ENCODE measurements around the gene SLC38A4. TPM values are rescaled to one million over a fixed set of nuclear protein-coding genes. Genes with fewer than 3 reads are reported as not detected.
A peak's percentile ranks its signal among the peaks of the same experiment; 100 is the strongest.

The SLC38A4 gene
- total and polyA plus RNA-seq, 7 experiments from 2014 or later, result not detected

GRCh38 chr12:46824709-46825108 lies 1.1 kb downstream of the SLC38A4 start:
- no peak overlapping the region for H3K27ac ChIP-seq (ENCODE audit: low read depth, low read length)
- peaks cover 0 to 2% (median 0%) of the 10 kb centered on the region in 7 donors for H3K4me1 Mint-ChIP-seq
- no peak for ATAC-seq
- peaks cover 0 to 6% (median 0%) of the 10 kb centered on the region in 11 donors for H3K9me3 Mint-ChIP-seq
- intact Hi-C loops (cut with micrococcal nuclease), result no loop called here
- ChIA-PET POLR2A (no interaction called here), CTCF (no interaction called here)
- H3K27me3 Mint-ChIP-seq, result peaks cover 58 to 72% (median 65%) of the 10 kb centered on the region in 5 donors
- H3K27me3 ChIP-seq (ENCODE audit: control insufficient read depth in 2 of 2, insufficient read depth in 2 of 2, low read length in 2 of 2), result no peaks in the 10 kb centered on the region
- no peaks in the 10 kb centered on the region for H3K36me3 Mint-ChIP-seq
- DNase-seq, result no peak
- H3K36me3 ChIP-seq (ENCODE audit: control insufficient read depth in 2 of 3, insufficient read depth in 3 of 3, low read length in 3 of 3), result no peaks in the 10 kb centered on the region
- H3K4me3 Mint-ChIP-seq, result no peak overlapping the region
- H3K9me3 ChIP-seq (ENCODE audit: control insufficient read depth in 2 of 3, low read length in 3 of 3), result no peaks in the 10 kb centered on the region
- no peak overlapping the region for H3K27ac Mint-ChIP-seq
- no peak overlapping the region for H3K4me3 ChIP-seq (ENCODE audit: low read length)
- H3K4me1 ChIP-seq (ENCODE audit: control insufficient read depth in 2 of 2, insufficient read depth in 2 of 2, low read length in 2 of 2), result no peaks in the 10 kb centered on the region

- DNase-seq (no peak), ATAC-seq (no peak)
- no peaks in the 10 kb centered on the region for H3K9me3 ChIP-seq (ENCODE audit: control insufficient read depth in 2 of 3, low read length in 3 of 3)
- CTCF ChIA-PET, result no interaction called here
- Mint-ChIP-seq H3K27ac (no peak overlapping the region), H3K9me3 (peaks cover 0 to 6% (median 0%) of the 10 kb centered on the region in 11 donors), H3K4me3 (no peak overlapping the region), H3K4me1 (no peaks in the 10 kb centered on the region), H3K36me3 (no peaks in the 10 kb centered on the region), H3K27me3 (peaks cover 16 to 23% (median 19%) of the 10 kb centered on the region in 5 donors)
- POLR2A ChIA-PET, result no interaction called here
- no peaks in the 10 kb centered on the region for H3K36me3 ChIP-seq (ENCODE audit: control insufficient read depth in 2 of 3, insufficient read depth in 3 of 3, low read length in 3 of 3)
- H3K4me3 ChIP-seq (ENCODE audit: low read length), result no peak overlapping the region
- intact Hi-C loops (cut with micrococcal nuclease), result no loop called here
- no peaks in the 10 kb centered on the region for H3K4me1 ChIP-seq (ENCODE audit: control insufficient read depth in 2 of 2, insufficient read depth in 2 of 2, low read length in 2 of 2)
- H3K27ac ChIP-seq (ENCODE audit: low read depth, low read length), result no peak overlapping the region
- no peaks in the 10 kb centered on the region for H3K27me3 ChIP-seq (ENCODE audit: control insufficient read depth in 2 of 2, insufficient read depth in 2 of 2, low read length in 2 of 2)
These were observed 7.2 kb downstream of the SLC38A4 start for GRCh38 chr12:46818642-46819041.

GRCh38 chr12:46815809-46816208 lies 10.0 kb downstream of the SLC38A4 start:
- no peak overlapping the region for H3K27ac Mint-ChIP-seq
- intact Hi-C loops (cut with micrococcal nuclease), result no loop called here
- peaks cover 0 to 7% (median 5%) of the 10 kb centered on the region in 7 donors for H3K4me1 Mint-ChIP-seq
- peaks cover 0 to 2% (median 0%) of the 10 kb centered on the region in 11 donors for H3K9me3 Mint-ChIP-seq
- no peak overlapping the region for H3K4me3 Mint-ChIP-seq
- ChIA-PET CTCF (no interaction called here), POLR2A (no interaction called here)
- ATAC-seq (no peak), DNase-seq (no peak)
- no peaks in the 10 kb centered on the region for H3K36me3 ChIP-seq (ENCODE audit: control insufficient read depth in 2 of 3, insufficient read depth in 3 of 3, low read length in 3 of 3)
- no peaks in the 10 kb centered on the region for H3K36me3 Mint-ChIP-seq
- H3K4me1 ChIP-seq (ENCODE audit: control insufficient read depth in 2 of 2, insufficient read depth in 2 of 2, low read length in 2 of 2), result no peaks in the 10 kb centered on the region
- no peaks in the 10 kb centered on the region for H3K27me3 ChIP-seq (ENCODE audit: control insufficient read depth in 2 of 2, insufficient read depth in 2 of 2, low read length in 2 of 2)
- H3K9me3 ChIP-seq (ENCODE audit: control insufficient read depth in 2 of 3, low read length in 3 of 3), result no peaks in the 10 kb centered on the region
- H3K27me3 Mint-ChIP-seq, result peaks cover 0 to 22% (median 6%) of the 10 kb centered on the region in 5 donors
- H3K4me3 ChIP-seq (ENCODE audit: low read length), result no peak overlapping the region
- H3K27ac ChIP-seq (ENCODE audit: low read depth, low read length), result no peak overlapping the region

- DNase-seq (no peak), ATAC-seq (no peak)
- Mint-ChIP-seq H3K4me1 (peaks cover 0 to 8% (median 5%) of the 10 kb centered on the region in 7 donors), H3K27ac (no peak overlapping the region), H3K27me3 (peaks cover 0 to 22% (median 7%) of the 10 kb centered on the region in 5 donors), H3K9me3 (peaks cover 0 to 2% (median 0%) of the 10 kb centered on the region in 11 donors), H3K36me3 (no peaks in the 10 kb centered on the region), H3K4me3 (no peak overlapping the region)
- Histone ChIP-seq H3K36me3 (ENCODE audit: control insufficient read depth in 2 of 3, insufficient read depth in 3 of 3, low read length in 3 of 3) (no peaks in the 10 kb centered on the region), H3K4me3 (ENCODE audit: low read length) (no peak overlapping the region), H3K9me3 (ENCODE audit: control insufficient read depth in 2 of 3, low read length in 3 of 3) (no peaks in the 10 kb centered on the region), H3K27ac (ENCODE audit: low read depth, low read length) (no peak overlapping the region), H3K4me1 (ENCODE audit: control insufficient read depth in 2 of 2, insufficient read depth in 2 of 2, low read length in 2 of 2) (no peaks in the 10 kb centered on the region), H3K27me3 (ENCODE audit: control insufficient read depth in 2 of 2, insufficient read depth in 2 of 2, low read length in 2 of 2) (no peaks in the 10 kb centered on the region)
- POLR2A ChIA-PET, result interaction anchor here (0.5 kb wide), 1 partner anchor 10 kb away, joined by 3 read pairs; no protein-coding TSS in a partner anchor
- intact Hi-C loops (cut with micrococcal nuclease), result no loop called here
- CTCF ChIA-PET, result no interaction called here
These were observed 11.7 kb downstream of the SLC38A4 start for GRCh38 chr12:46814143-46814542.

- ChIA-PET POLR2A (no interaction called here), CTCF (no interaction called here)
- ATAC-seq, result no peak
- Mint-ChIP-seq H3K9me3 (peaks cover 0 to 2% (median 0%) of the 10 kb centered on the region in 11 donors), H3K4me1 (peaks cover 0 to 8% (median 5%) of the 10 kb centered on the region in 7 donors), H3K27ac (peak overlapping the region in 1 of 9 donors; percentile 5), H3K36me3 (no peaks in the 10 kb centered on the region), H3K4me3 (no peak overlapping the region), H3K27me3 (peaks cover 3 to 36% (median 11%) of the 10 kb centered on the region in 5 donors)
- peak in 5 of 9 donors; percentile 6 to 30 (median 19) for DNase-seq
- no peaks in the 10 kb centered on the region for H3K9me3 ChIP-seq (ENCODE audit: control insufficient read depth in 2 of 3, low read length in 3 of 3)
- H3K27me3 ChIP-seq (ENCODE audit: control insufficient read depth in 2 of 2, insufficient read depth in 2 of 2, low read length in 2 of 2), result no peaks in the 10 kb centered on the region
- H3K27ac ChIP-seq (ENCODE audit: low read depth, low read length), result no peak overlapping the region
- H3K4me3 ChIP-seq (ENCODE audit: low read length), result no peak overlapping the region
- intact Hi-C loops (cut with micrococcal nuclease), result no loop called here
- no peaks in the 10 kb centered on the region for H3K36me3 ChIP-seq (ENCODE audit: control insufficient read depth in 2 of 3, insufficient read depth in 3 of 3, low read length in 3 of 3)
- no peaks in the 10 kb centered on the region for H3K4me1 ChIP-seq (ENCODE audit: control insufficient read depth in 2 of 2, insufficient read depth in 2 of 2, low read length in 2 of 2)
These were observed 14.6 kb downstream of the SLC38A4 start for GRCh38 chr12:46811185-46811584.

GRCh38 chr12:46808955-46809697 lies 16.7 kb downstream of the SLC38A4 start:
- CTCF ChIA-PET, result interaction anchor here (0.6 kb wide), 1 partner anchor 12 kb away, joined by 3 read pairs; no protein-coding TSS in a partner anchor
- Mint-ChIP-seq H3K4me3 (no peak overlapping the region), H3K27ac (no peak overlapping the region), H3K36me3 (no peaks in the 10 kb centered on the region), H3K4me1 (peaks cover 0 to 8% (median 5%) of the 10 kb centered on the region in 7 donors), H3K9me3 (no peaks in the 10 kb centered on the region), H3K27me3 (peaks cover 8 to 38% (median 15%) of the 10 kb centered on the region in 5 donors)
- Histone ChIP-seq H3K4me1 (ENCODE audit: control insufficient read depth in 2 of 2, insufficient read depth in 2 of 2, low read length in 2 of 2) (no peaks in the 10 kb centered on the region), H3K9me3 (ENCODE audit: control insufficient read depth in 2 of 3, low read length in 3 of 3) (no peaks in the 10 kb centered on the region), H3K27me3 (ENCODE audit: control insufficient read depth in 2 of 2, insufficient read depth in 2 of 2, low read length in 2 of 2) (no peaks in the 10 kb centered on the region), H3K36me3 (ENCODE audit: control insufficient read depth in 2 of 3, insufficient read depth in 3 of 3, low read length in 3 of 3) (no peaks in the 10 kb centered on the region), H3K4me3 (ENCODE audit: low read length) (no peak overlapping the region), H3K27ac (ENCODE audit: low read depth, low read length) (no peak overlapping the region)
- DNase-seq (no peak), ATAC-seq (no peak)
- POLR2A ChIA-PET, result no interaction called here
- intact Hi-C loops (cut with micrococcal nuclease), result no loop called here

GRCh38 chr12:46808317-46808716 lies 17.5 kb downstream of the SLC38A4 start:
- no peaks in the 10 kb centered on the region for H3K27me3 ChIP-seq (ENCODE audit: control insufficient read depth in 2 of 2, insufficient read depth in 2 of 2, low read length in 2 of 2)
- Mint-ChIP-seq H3K27me3 (peaks cover 8 to 41% (median 13%) of the 10 kb centered on the region in 5 donors), H3K4me3 (no peak overlapping the region), H3K9me3 (no peaks in the 10 kb centered on the region), H3K4me1 (peaks cover 0 to 8% (median 5%) of the 10 kb centered on the region in 7 donors), H3K36me3 (no peaks in the 10 kb centered on the region), H3K27ac (no peak overlapping the region)
- H3K27ac ChIP-seq (ENCODE audit: low read depth, low read length), result no peak overlapping the region
- H3K36me3 ChIP-seq (ENCODE audit: control insufficient read depth in 2 of 3, insufficient read depth in 3 of 3, low read length in 3 of 3), result no peaks in the 10 kb centered on the region
- H3K4me1 ChIP-seq (ENCODE audit: control insufficient read depth in 2 of 2, insufficient read depth in 2 of 2, low read length in 2 of 2), result no peaks in the 10 kb centered on the region
- no peak overlapping the region for H3K4me3 ChIP-seq (ENCODE audit: low read length)
- no peak for ATAC-seq
- no peak for DNase-seq
- intact Hi-C loops (cut with micrococcal nuclease), result no loop called here
- CTCF ChIA-PET, result no interaction called here
- no peaks in the 10 kb centered on the region for H3K9me3 ChIP-seq (ENCODE audit: control insufficient read depth in 2 of 3, low read length in 3 of 3)
- POLR2A ChIA-PET, result no interaction called here

All from naive thymus-derived CD4-positive, alpha-beta T cell (primary cell).